Neural progenitor cell (in vitro differentiated cells): ENCODE measurements around the gene AXL. TPM values are rescaled to one million over a fixed set of nuclear protein-coding genes. Genes with fewer than 3 reads are reported as not detected.

Experiments
- DNase-seq: peaks from one replicate; pipeline ENCODE4 v3.0.0-alpha.2; 2016; ENCODE audit warnings: low spot score
- H2AFZ ChIP-seq: fragments of 200-600 bp; sonication (generic); replicated peaks from 2 replicates; pipeline ENCODE4 v1.6.1; 2016; ENCODE audit warnings: antibody characterized with exemption
- H3F3A ChIP-seq: fragments of 200-600 bp; sonication (generic); 2 replicates; pipeline ENCODE4 v1.6.1; 2016; ENCODE audit warnings: antibody characterized with exemption, low read depth
- H3K27ac ChIP-seq: fragments of 200-600 bp; sonication (generic); 2 replicates; pipeline ENCODE4 v1.5.1; 2016; ENCODE audit warnings: mild to moderate bottlenecking
- H3K27me3 ChIP-seq: fragments of 200-600 bp; sonication (generic); 2 replicates; pipeline ENCODE4 v1.6.1; 2016; ENCODE audit warnings: mild to moderate bottlenecking, moderate library complexity
- H3K36me3 ChIP-seq: fragments of 200-600 bp; sonication (generic); 2 replicates; pipeline ENCODE4 v1.5.1; 2016
- H3K4me1 ChIP-seq: fragments of 200-600 bp; sonication (generic); 2 replicates; pipeline ENCODE4 v1.6.1; 2016; ENCODE audit warnings: mixed run types
- H3K4me2 ChIP-seq: fragments of 200-600 bp; sonication (generic); 2 replicates; pipeline ENCODE4 v1.6.1; 2016
- H3K4me3 ChIP-seq: fragments of 200-600 bp; sonication (generic); 2 replicates; pipeline ENCODE4 v1.5.1; 2016
- H3K79me2 ChIP-seq: fragments of 200-600 bp; sonication (generic); 2 replicates; pipeline ENCODE4 v1.6.1; 2016; ENCODE audit warnings: low read depth
- H3K9ac ChIP-seq: fragments of 200-600 bp; sonication (generic); 2 replicates; pipeline ENCODE4 v1.6.1; 2016
- H3K9me3 ChIP-seq: fragments of 200-600 bp; sonication (generic); 2 replicates; pipeline ENCODE4 v1.5.1; 2016; ENCODE audit warnings: low read depth
- H4K20me1 ChIP-seq: fragments of 200-600 bp; sonication (generic); 2 replicates; pipeline ENCODE4 v1.6.1; 2016; ENCODE audit warnings: low read depth
- H3K27ac Mint-ChIP-seq: 3 replicates; pipeline ENCODE4 v1.8.0; 2021; ENCODE audit warnings: mixed read lengths
- H3K27me3 Mint-ChIP-seq: 2 replicates; pipeline ENCODE4 v1.8.0; 2022; ENCODE audit warnings: low read depth, mild to moderate bottlenecking, inconsistent platforms, moderate library complexity, mixed read lengths; ENCODE audit not compliant: insufficient read depth
- H3K36me3 Mint-ChIP-seq: 3 replicates; pipeline ENCODE4 v1.8.0; 2021; ENCODE audit warnings: mixed read lengths
- H3K4me1 Mint-ChIP-seq: 3 replicates; pipeline ENCODE4 v1.8.0; 2021; ENCODE audit warnings: mixed read lengths
- H3K4me3 Mint-ChIP-seq: 3 replicates; pipeline ENCODE4 v1.8.0; 2021; ENCODE audit warnings: mild to moderate bottlenecking, moderate library complexity, mixed read lengths
- H3K9me3 Mint-ChIP-seq: 3 replicates; pipeline ENCODE4 v1.8.0; 2020; ENCODE audit warnings: mixed read lengths
- CTCF ChIP-seq: fragments of 200-600 bp; sonication (generic); IDR thresholded peaks from 2 replicates; pipeline ENCODE4 v1.5.1; 2017; ENCODE audit warnings: antibody characterized with exemption, mild to moderate bottlenecking
- EZH2 ChIP-seq: fragments of 200-600 bp; sonication (generic); IDR thresholded peaks from 2 replicates; pipeline ENCODE4 v1.6.1; 2017; ENCODE audit warnings: antibody characterized with exemption, mild to moderate bottlenecking, moderate library complexity
- EZH2phosphoT487 ChIP-seq: fragments of 200-600 bp; sonication (generic); IDR thresholded peaks from 2 replicates; pipeline ENCODE4 v1.6.1; 2017; ENCODE audit warnings: antibody characterized with exemption
- total RNA-seq: library from RNA; depleted of rRNA; stranded (reverse); fragments of >200 nt; gene quantifications from 2 replicates; pipeline ENCODE4 v1.2.3, GENCODE V29; 2015; ENCODE audit warnings: low replicate concordance

AXL gene
- total RNA-seq, 1 donor from 2014 or later = 24.7 TPM

- Mint-ChIP-seq H3K4me1 (peaks cover 59% of the 10 kb centered on the region), H3K36me3 (peaks cover 5% of the 10 kb centered on the region), H3K4me3 (peak overlapping the region; percentile 79), H3K27ac (no peak overlapping the region), H3K27me3 (peaks cover 20% of the 10 kb centered on the region), H3K9me3 (no peaks in the 10 kb centered on the region)
- Histone ChIP-seq H3K36me3 (no peaks in the 10 kb centered on the region), H3K4me1 (peaks cover 16% of the 10 kb centered on the region), H3K4me2 (peak overlapping the region; percentile 84), H4K20me1 (no peaks in the 10 kb centered on the region), H3K27me3 (no peaks in the 10 kb centered on the region), H3K4me3 (peak overlapping the region; percentile 74), H2AFZ (no peak overlapping the region), H3K27ac (no peak overlapping the region), H3K9me3 (no peaks in the 10 kb centered on the region), H3K79me2 (peaks cover 19% of the 10 kb centered on the region), H3F3A (peaks cover 21% of the 10 kb centered on the region), H3K9ac (no peak overlapping the region)
- no peak for TF ChIP-seq CTCF
- TF ChIP-seq EZH2phosphoT487 = no peak
- no peak for TF ChIP-seq EZH2
- DNase-seq = no peak
Observed at GRCh38 chr19:41220811-41221210, 1.8 kb downstream of the AXL start.

- Histone ChIP-seq H3K9ac (no peak overlapping the region), H3K4me2 (no peak overlapping the region)
- peaks cover 60% of the 10 kb centered on the region for H3K4me1 Mint-ChIP-seq
Observed at GRCh38 chr19:41221514-41222205, 2.6 kb downstream of the AXL start.

GRCh38 chr19:41222240-41222639 is 3.2 kb downstream of the AXL start:
- peak overlapping the region; percentile 5 for H3K4me3 Mint-ChIP-seq
- no peaks in the 10 kb centered on the region for H4K20me1 ChIP-seq
- H3K4me1 ChIP-seq = peaks cover 20% of the 10 kb centered on the region
- H3K27ac Mint-ChIP-seq = no peak overlapping the region
- H3F3A ChIP-seq = peaks cover 27% of the 10 kb centered on the region
- H3K4me2 ChIP-seq = no peak overlapping the region
- peaks cover 19% of the 10 kb centered on the region for H3K79me2 ChIP-seq
- no peak for DNase-seq
- H3K36me3 Mint-ChIP-seq = peaks cover 5% of the 10 kb centered on the region
- H3K9ac ChIP-seq = no peak overlapping the region
- peaks cover 60% of the 10 kb centered on the region for H3K4me1 Mint-ChIP-seq
- H3K27me3 ChIP-seq = no peaks in the 10 kb centered on the region
- H2AFZ ChIP-seq = no peak overlapping the region
- TF ChIP-seq EZH2phosphoT487 (no peak), EZH2 (no peak), CTCF (no peak)
- peaks cover 23% of the 10 kb centered on the region for H3K27me3 Mint-ChIP-seq
- no peaks in the 10 kb centered on the region for H3K36me3 ChIP-seq
- no peaks in the 10 kb centered on the region for H3K9me3 Mint-ChIP-seq
- H3K4me3 ChIP-seq = no peak overlapping the region
- H3K9me3 ChIP-seq = no peaks in the 10 kb centered on the region
- H3K27ac ChIP-seq = no peak overlapping the region

More at GRCh38 chr19:41221514-41222205, 2.6 kb downstream of the AXL start:
- H3K27ac Mint-ChIP-seq = no peak overlapping the region
- peaks cover 20% of the 10 kb centered on the region for H3K27me3 Mint-ChIP-seq
- peak overlapping the region; percentile 79 for H3K4me3 Mint-ChIP-seq
- H3K9me3 ChIP-seq = no peaks in the 10 kb centered on the region
- H3K36me3 Mint-ChIP-seq = peaks cover 5% of the 10 kb centered on the region
- H3K36me3 ChIP-seq = no peaks in the 10 kb centered on the region
- H4K20me1 ChIP-seq = no peaks in the 10 kb centered on the region
- no peak overlapping the region for H2AFZ ChIP-seq
- no peak overlapping the region for H3K27ac ChIP-seq
- no peaks in the 10 kb centered on the region for H3K9me3 Mint-ChIP-seq
- H3K79me2 ChIP-seq = peaks cover 19% of the 10 kb centered on the region
- H3K4me3 ChIP-seq = no peak overlapping the region
- TF ChIP-seq EZH2 (no peak), CTCF (no peak), EZH2phosphoT487 (no peak)
- no peak for DNase-seq
- peaks cover 26% of the 10 kb centered on the region for H3F3A ChIP-seq
- no peaks in the 10 kb centered on the region for H3K27me3 ChIP-seq
- H3K4me1 ChIP-seq = peaks cover 19% of the 10 kb centered on the region
